NCI-H748 (cell line): Measurements from ENCODE around the gene IFI27.
"Not testable (repeated sequence)": the region's sequence is repeated elsewhere in the genome, so short reads cannot be mapped to it uniquely, and the experiment has no call there.

ENCODE experiments used
- DNase-seq: peaks from one replicate; lab custom pipeline; 2025; ENCODE audit not compliant: unreplicated experiment; lab: John Stamatoyannopoulos, UW

Gene IFI27

GRCh38 chr14:94152676-94153075 lies 42.1 kb downstream of the IFI27 start:
- no peak for DNase-seq

GRCh38 chr14:94153750-94154342 lies 43.3 kb downstream of the IFI27 start:
- DNase-seq = no peak

GRCh38 chr14:94156143-94156542 lies 45.6 kb downstream of the IFI27 start:
- DNase-seq = not testable (repeated sequence)

- DNase-seq = peak; percentile 96
Measured at GRCh38 chr14:94157197-94157596, 46.7 kb downstream of the IFI27 start.

GRCh38 chr14:94158239-94158883 lies 47.8 kb downstream of the IFI27 start:
- DNase-seq = peak; percentile 15

GRCh38 chr14:94161058-94161457 lies 50.5 kb downstream of the IFI27 start:
- no peak for DNase-seq

- DNase-seq = no peak
Measured at GRCh38 chr14:94161981-94162380, 51.4 kb downstream of the IFI27 start.

GRCh38 chr14:94162466-94162865 lies 51.9 kb downstream of the IFI27 start:
- DNase-seq = no peak

GRCh38 chr14:94163796-94164195 lies 53.3 kb downstream of the IFI27 start:
- peak; percentile 14 for DNase-seq

- DNase-seq = peak; percentile 28
Measured at GRCh38 chr14:94164685-94165431, 54.3 kb downstream of the IFI27 start.

- no peak for DNase-seq
Measured at GRCh38 chr14:94165744-94166143, 55.2 kb downstream of the IFI27 start.
